Lower lobe of right lung (tissue), 2 donors: ENCODE results near the gene CCHCR1. TPM values are rescaled to one million over a fixed set of nuclear protein-coding genes. Genes with fewer than 3 reads are reported as not detected.

ENCODE experiments used
- ATAC-seq, 2 donors: fragments of 200-7000 bp; cut with Tn5 transposase; one replicate each; pipeline ENCODE4 v1.9.1; 2020 to 2022; ENCODE audit warnings: mild to moderate bottlenecking in 2 of 2, moderate library complexity in 2 of 2
- DNase-seq: peaks from one replicate; pipeline ENCODE4 v3.0.0-alpha.2; 2020
- H3K27ac ChIP-seq: fragments of 200-600 bp; one replicate; pipeline ENCODE4 v1.8.0; 2022
- H3K27me3 ChIP-seq: fragments of 200-600 bp; one replicate; pipeline ENCODE4 v1.8.0; 2022; ENCODE audit warnings: low read depth
- H3K36me3 ChIP-seq: fragments of 200-600 bp; one replicate; pipeline ENCODE4 v1.8.0; 2022; ENCODE audit warnings: mild to moderate bottlenecking
- H3K4me1 ChIP-seq: fragments of 200-600 bp; one replicate; pipeline ENCODE4 v1.8.0; 2022
- H3K4me3 ChIP-seq: fragments of 200-600 bp; one replicate; pipeline ENCODE4 v1.8.0; 2022; ENCODE audit warnings: mild to moderate bottlenecking
- H3K9me3 ChIP-seq: fragments of 200-600 bp; one replicate; pipeline ENCODE4 v1.8.0; 2022
- CTCF ChIP-seq: fragments of 200-600 bp; IDR thresholded peaks from one replicate; pipeline ENCODE4 v1.8.0; 2022; ENCODE audit warnings: antibody characterized with exemption, mild to moderate bottlenecking
- intact Hi-C: fragments of 100-400 bp; cut with DNase I; formaldehyde crosslinking; loops from one replicate; pipeline ENCODE4 v1.11.0; 2022
- total RNA-seq: library from RNA; stranded (reverse); fragmentation: NEBNext Ultra II Directional; extraction: Animal tissue kit (Norgen Biotek cat#: 25700); gene quantifications from one replicate; pipeline ENCODE4 v1.2.1, GENCODE V29; 2021
- donor health status: DM: no; HTN: yes; CAD: no; lungs with severe emphysema.

CCHCR1 gene
- total RNA-seq, 1 donor from 2014 or later: 16.5 TPM

- Histone ChIP-seq H3K27ac (no peak overlapping the region), H3K4me1 (peaks cover 8% of the 10 kb centered on the region), H3K9me3 (no peaks in the 10 kb centered on the region), H3K36me3 (no peaks in the 10 kb centered on the region), H3K4me3 (no peak overlapping the region), H3K27me3 (no peaks in the 10 kb centered on the region)
- no peak for TF ChIP-seq CTCF
- peak; percentile 60 to 63 for ATAC-seq
- intact Hi-C loops: no loop called here
- DNase-seq: no peak
These were observed 6.3 kb upstream of the CCHCR1 start for GRCh38 chr6:31163922-31164321.

GRCh38 chr6:31162463-31163165, 5.0 kb upstream of the CCHCR1 start:
- Histone ChIP-seq H3K27me3 (no peaks in the 10 kb centered on the region), H3K9me3 (no peaks in the 10 kb centered on the region), H3K4me1 (peaks cover 12% of the 10 kb centered on the region), H3K27ac (no peak overlapping the region), H3K4me3 (no peak overlapping the region), H3K36me3 (no peaks in the 10 kb centered on the region)
- ATAC-seq (no peak), DNase-seq (no peak)
- TF ChIP-seq CTCF: no peak
- intact Hi-C loops: no loop called here

- no peak overlapping the region for H3K4me3 ChIP-seq
- ATAC-seq (no peak), DNase-seq (no peak)
- no peaks in the 10 kb centered on the region for H3K27me3 ChIP-seq
- no peaks in the 10 kb centered on the region for H3K36me3 ChIP-seq
- peaks cover 17% of the 10 kb centered on the region for H3K4me1 ChIP-seq
- no peaks in the 10 kb centered on the region for H3K9me3 ChIP-seq
- TF ChIP-seq CTCF: no peak
- no peak overlapping the region for H3K27ac ChIP-seq
- intact Hi-C loops: no loop called here
These were observed 3.9 kb upstream of the CCHCR1 start for GRCh38 chr6:31161216-31162126.

GRCh38 chr6:31158863-31159855, 1.6 kb upstream of the CCHCR1 start:
- no peaks in the 10 kb centered on the region for H3K9me3 ChIP-seq
- H3K4me3 ChIP-seq: peak overlapping the region; percentile 80
- H3K4me1 ChIP-seq: peaks cover 17% of the 10 kb centered on the region
- DNase-seq (no peak), ATAC-seq (peak in 1 of 2 donors; percentile 1)
- peaks cover 6% of the 10 kb centered on the region for H3K36me3 ChIP-seq
- intact Hi-C loops: no loop called here
- H3K27ac ChIP-seq: no peak overlapping the region
- H3K27me3 ChIP-seq: no peaks in the 10 kb centered on the region
- no peak for TF ChIP-seq CTCF
